Erythroblast (primary cell): ENCODE results near the gene MC2R.

Experiments
- DNase-seq, 2 experiments: peaks; one replicate each; lab custom pipeline; 2025; lab: John Stamatoyannopoulos, UW
- GATA1 ChIP-seq: IDR thresholded peaks from 2 replicates; pipeline ENCODE4 v1.6.1; 2011; ENCODE audit warnings: low read depth, mild to moderate bottlenecking, control low read depth, low read length, moderate library complexity
- POLR2A ChIP-seq: IDR thresholded peaks from 2 replicates; pipeline ENCODE4 v1.6.1; 2011; ENCODE audit warnings: mild to moderate bottlenecking, low read length

MC2R gene

DNA sequence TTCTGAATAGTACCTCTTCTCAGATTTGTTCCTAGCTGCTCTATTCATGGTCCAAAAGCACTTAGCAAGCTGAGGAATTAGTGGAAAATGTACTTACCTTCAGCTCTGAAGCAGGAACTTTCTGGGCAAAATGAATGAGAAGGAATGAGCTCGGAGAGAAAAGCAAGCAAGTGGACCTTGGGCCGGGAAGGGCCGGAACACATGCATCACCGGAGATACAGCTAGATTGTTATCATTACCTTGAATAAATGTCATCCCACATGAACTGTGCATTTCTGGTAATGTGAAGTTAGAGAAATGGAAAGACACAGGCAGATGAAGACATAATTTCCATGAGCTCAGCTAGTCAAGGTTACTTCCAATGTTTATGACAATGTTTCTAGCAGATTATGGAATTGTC lies at the start of gene MC2R:
TSS of gene MC2R (minus strand) at position 146 of the 400 bp plus-strand sequence. CDS start 30,018 bp downstream, outside the sequence.
- no peak for TF ChIP-seq GATA1
- TF ChIP-seq POLR2A = no peak

DNA sequence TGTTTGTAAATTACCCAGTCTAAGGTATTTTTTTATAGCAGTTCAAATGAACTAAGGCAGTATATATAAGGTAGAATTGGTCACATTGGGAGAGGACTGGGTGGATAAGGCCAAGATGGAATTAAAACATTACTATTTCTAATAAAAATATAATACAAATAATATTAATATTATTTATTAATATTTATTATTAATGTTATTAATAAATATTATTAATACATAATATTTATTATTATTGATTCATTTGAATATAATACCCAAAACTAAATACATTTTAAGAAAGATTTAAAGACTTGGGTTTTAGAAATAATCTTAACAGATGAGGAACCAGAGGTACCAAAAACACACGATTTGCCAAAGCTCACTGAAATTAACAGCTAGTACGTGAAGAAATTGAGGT lies 30.5 kb upstream of the MC2R start:
- TF ChIP-seq GATA1 = no peak
- TF ChIP-seq POLR2A = no peak
- DNase-seq = no peak

More for the DNA sequence above, at the start of gene MC2R:
- no peak for DNase-seq

DNA sequence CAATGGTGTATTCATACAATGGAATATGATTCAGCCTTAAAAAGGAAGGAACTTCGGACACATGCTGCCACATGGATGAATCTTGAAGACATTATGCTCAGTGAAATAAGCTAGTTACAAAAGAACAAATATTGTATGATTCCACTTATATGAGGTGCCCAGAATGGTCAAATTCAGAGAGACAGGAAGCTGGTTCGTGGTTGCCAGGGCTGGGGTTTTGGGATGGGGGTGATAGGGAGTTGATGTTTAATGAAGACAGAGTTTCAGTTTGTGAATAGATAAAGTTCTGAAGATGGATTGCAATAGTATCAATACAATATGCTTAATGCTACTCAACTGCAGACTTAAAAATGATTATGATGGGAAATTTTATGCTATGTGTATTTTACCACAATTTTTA lies 28.0 kb upstream of the MC2R start:
- no peak for TF ChIP-seq GATA1
- TF ChIP-seq POLR2A = no peak
- no peak for DNase-seq

DNA sequence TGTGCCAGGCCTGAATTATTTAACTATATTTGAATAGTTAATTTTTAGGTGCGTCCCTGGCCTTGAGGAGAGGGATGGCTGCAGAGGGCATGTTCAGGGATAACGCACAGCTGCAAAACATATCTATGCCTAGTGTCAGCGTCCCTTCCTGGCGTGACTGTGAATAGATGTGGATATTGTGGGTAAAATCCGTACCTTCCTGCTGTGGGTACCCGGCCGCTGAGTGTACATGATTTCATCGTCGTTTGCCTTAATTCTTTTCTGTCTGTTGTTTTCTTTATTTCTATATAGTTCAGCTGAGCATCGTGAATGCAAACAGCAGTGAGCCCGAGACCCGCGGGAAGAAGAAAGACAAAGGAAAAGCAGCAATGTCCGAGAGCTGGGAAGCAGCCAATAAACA lies 25.0 kb upstream of the MC2R start:
- DNase-seq = no peak
- TF ChIP-seq GATA1 = no peak
- no peak for TF ChIP-seq POLR2A

DNA sequence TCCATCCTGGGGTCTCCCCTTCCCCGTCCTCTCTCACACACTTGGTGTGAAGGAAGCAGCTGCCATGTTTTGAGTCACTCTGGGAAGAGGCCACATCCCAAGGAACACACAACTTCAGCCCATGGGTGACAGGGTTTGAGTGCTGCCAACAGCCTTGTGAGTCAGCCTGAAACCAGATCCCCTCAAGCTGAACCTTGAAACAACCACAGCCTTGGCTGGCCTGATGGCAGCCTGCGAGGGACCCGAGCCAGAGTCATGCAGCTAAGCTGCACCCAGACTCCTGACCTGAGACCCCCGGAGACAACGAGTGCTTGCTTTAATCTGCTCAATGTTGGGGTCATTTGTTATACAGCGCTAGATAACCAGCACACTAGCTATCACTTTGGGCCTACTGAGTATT lies 19.3 kb upstream of the MC2R start:
- TF ChIP-seq POLR2A (no peak), GATA1 (no peak)
- DNase-seq = no peak

DNA sequence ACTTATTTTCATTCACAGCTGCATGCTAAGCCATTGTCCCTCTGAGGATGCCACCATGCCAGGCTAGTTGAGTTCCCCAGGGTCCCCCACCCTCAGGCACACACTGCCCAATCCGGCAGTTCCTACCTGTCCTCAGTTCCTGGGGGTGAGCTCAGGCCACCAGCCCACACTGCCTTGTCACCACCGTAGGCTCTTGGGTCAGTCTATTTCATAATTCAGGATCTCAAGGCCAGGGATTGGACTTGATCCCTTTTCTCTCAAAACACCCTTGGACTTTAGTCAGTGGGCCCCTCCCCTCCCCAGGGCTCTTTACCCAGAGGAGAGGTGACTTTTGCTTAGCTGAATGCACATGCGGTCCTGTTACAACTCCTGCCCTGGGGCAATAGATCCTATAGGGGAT lies 18.7 kb upstream of the MC2R start:
- no peak for DNase-seq
- TF ChIP-seq GATA1 (no peak), POLR2A (no peak)

DNA sequence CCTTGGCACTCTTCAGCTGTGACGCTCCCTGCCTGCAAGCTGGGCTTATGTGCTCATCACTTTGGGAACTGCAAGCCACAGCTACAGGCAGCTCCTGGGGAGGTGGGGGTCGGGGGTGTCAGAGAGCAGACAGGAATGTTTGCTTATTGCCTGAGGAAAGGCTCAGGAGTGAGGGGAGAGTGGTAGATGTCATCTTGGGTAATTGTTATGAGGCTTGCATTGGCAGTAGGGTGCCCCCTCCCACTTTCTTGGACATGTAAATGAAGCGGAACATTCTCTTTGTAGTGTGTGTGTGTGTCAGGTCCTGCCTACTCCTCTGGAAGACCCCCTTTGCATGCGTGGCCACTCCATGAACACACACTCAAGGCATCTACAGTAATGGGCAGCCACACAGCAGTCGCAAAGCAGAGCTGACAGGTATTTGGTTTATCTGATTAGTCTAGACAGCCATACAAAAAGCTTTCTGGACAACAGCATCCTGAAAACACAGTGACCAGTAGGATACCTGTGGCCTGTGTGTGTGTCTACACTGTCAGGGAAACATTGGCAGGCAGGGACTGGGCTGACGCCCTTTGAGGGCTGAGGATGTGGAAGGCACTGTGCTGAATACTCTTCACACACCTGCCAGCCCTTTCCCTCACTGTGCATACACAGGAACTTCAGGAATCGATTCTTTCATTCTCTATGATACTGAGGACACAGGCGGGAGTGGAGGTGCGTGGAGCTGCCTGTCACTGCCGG lies 17.1 kb upstream of the MC2R start:
- DNase-seq = no peak
- TF ChIP-seq POLR2A (no peak), GATA1 (no peak)

DNA sequence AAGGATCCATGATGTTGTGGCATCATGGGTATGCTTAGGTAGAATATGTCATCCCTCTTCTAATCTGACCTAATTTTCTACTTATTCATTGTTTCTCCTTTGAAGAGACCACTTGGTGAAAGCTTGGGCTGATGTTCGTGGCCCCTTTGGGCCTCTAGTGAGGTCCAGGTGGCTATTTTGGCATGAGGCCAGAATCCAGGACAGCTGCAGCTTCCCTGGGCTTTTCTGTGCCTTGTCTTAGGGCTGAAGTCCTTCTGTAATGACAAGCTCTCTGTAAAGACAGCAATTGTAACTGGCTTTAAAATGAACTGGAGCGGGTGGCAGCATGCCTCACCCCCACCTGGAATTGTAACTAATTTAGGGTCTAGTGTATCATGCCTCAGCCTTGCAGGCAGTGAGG lies 15.6 kb upstream of the MC2R start:
- DNase-seq = no peak
- TF ChIP-seq POLR2A (no peak), GATA1 (no peak)

DNA sequence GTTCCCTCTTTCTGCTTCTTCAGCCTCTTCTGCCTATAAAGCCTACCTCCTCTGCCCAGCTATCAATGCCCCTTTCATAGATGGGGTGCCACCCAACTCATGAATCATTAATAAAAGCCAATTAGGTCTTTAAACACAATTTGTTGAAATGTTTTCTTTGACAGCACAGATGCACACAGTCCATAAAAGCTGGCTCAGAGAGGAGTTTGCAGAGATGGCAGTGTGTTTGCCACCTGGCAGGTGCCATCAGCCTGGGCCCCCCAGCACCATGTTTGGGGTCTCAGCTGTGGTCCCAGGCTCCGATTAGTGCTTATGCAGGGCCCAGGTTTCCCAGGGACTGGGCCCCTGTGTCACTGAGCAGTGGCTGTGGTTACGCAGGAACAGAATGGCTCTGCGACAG lies 7.9 kb upstream of the MC2R start:
- no peak for TF ChIP-seq GATA1
- TF ChIP-seq POLR2A = no peak
- DNase-seq = no peak

DNA sequence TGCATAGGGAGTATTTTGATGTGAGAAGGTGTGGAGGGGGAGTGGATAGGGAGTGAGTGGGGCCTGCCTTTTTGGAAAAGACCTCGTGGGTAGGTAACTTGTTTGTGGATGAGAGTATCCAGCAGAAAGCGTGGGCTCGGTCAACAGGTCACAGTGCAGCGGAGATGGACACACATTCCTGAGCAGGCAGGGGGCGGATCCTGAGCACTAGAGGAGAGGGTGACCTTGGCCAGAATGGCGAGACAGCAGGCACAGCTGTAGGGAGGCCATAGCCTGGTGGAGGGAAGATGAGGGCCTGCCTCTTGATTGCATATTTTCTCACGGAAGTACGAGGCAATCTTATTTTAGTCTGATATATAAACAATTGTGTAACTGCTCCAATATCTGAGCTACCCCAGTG lies 3.6 kb upstream of the MC2R start:
- TF ChIP-seq GATA1 (no peak), POLR2A (no peak)
- DNase-seq = no peak

DNA sequence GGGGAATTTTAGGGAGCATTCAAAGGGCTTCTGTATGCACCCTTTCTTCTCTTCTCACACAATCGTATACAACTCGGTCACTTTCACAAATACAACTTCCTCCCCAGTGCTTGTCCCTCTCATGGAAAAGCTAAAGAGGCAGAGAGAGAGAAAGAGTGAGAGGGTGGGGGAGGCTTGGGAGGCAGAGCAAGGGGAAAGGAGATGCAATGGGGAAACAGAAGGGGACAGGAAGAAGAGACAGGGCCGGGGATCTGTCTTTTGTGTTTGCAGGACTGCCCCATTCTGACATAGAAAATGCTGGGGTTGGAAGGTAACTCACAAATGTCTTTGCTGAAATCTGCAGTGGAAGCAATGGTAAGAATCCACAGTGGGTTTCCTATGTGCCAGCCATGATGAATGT lies 2.1 kb upstream of the MC2R start:
- no peak for TF ChIP-seq GATA1
- TF ChIP-seq POLR2A = no peak
- no peak for DNase-seq

DNA sequence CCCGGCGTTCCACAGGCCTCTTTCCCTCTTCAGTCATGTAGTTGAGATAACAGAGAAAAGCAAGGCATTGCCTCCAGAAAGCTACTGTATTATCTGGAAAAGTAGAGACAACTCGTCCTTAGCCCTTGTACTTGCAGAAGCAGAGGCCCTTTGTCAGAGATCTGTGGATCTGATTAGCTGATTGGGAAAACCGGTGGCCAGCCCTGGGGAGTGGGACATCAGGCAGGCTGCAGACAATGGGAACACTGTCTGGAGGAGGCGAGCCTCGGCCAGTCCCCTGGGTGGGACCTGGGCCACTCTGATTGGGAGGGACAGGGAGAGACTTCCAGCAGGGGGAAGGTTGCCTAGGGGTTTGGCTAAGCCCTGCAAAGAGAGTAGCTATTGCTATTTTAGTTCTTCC lies 1.2 kb upstream of the MC2R start:
- TF ChIP-seq GATA1 (no peak), POLR2A (no peak)
- no peak for DNase-seq

DNA sequence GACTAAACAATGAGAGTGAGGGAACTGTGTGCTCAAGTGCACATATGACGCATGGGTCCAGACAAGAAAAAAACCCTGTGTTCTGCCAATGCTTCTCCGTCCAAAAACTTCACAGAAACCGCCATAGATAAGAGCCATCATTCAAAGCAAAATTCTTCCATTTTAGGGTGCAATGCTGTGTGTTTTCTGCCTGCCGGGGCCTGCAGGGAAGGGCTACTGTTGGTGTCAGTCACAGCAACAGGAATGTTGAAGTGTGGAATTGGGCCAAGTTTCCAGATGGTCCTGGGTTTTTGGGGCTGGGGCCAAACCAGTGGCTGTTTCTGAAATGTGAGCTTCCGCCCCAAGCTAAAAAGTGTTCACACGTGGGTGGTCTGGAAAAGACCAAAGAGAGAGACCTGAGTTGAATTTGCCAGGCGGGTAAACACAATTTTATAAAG lies 677 bp upstream of the MC2R start:
- TF ChIP-seq GATA1 = no peak
- TF ChIP-seq POLR2A = no peak
- DNase-seq = no peak

DNA sequence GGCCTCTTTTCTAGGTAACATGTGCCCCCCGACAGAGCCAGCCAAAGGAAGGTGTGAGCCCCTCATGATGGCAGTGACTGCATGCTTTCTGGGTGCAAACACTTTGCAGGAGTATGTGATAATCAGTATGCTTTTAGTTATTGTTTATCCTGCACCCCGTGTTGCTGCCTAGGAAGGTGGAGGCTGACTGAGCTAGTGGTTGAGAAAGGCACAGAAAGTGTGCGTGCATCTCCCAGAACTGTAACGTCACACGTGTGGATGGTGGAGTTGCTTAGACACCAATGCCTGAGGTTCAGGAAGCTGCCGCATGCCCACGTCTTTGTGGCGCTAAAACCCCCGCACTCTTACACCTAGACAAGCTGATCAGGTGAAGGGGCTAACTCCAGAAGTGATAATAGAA lies 580 bp downstream of the MC2R start:
- TF ChIP-seq POLR2A = no peak
- TF ChIP-seq GATA1 = no peak
- no peak for DNase-seq

DNA sequence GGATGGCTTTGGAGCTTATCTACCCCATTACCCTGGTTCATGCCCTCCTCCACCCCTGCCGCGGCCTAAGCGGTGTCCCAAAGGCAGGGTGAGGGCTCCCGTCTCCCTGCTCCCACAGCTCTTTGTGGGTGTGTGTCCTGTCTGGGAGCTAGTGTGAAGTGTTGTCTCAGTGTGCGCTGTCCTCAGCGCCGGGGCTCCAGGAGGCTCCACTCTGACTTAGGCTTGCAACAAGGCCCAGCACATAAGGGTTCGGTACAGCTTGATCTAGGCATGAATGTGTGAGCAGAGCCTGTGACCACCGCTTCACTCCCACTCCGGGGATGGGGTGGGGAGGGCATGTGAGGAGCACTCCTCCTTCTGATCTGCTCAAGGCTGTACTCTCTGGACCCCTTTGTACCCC lies 1.2 kb downstream of the MC2R start:
- TF ChIP-seq GATA1 = no peak
- no peak for TF ChIP-seq POLR2A
- no peak for DNase-seq
